Transverse colon (tissue), 4 donors: Measurements from ENCODE around the gene AGR2.

Experiments
- CTCF ChIP-seq, 5 experiments: fragments of 200-600 bp in 3 of 5; fragments of 450-650 bp in 2 of 5; sonication (generic) in 3 of 5; IDR thresholded peaks; 1 replicate in 2 of 5; 2 replicates in 3 of 5; pipeline ENCODE4 v1.5.1; 2016 to 2017; ENCODE audit warnings: antibody characterized with exemption in 5 of 5, inconsistent platforms in 3 of 5, mild to moderate bottlenecking in 2 of 5, moderate library complexity in 1 of 5
- EP300 ChIP-seq: sonication (generic); formaldehyde crosslinking; IDR thresholded peaks from one replicate; pipeline ENCODE4 v1.6.1; 2017; ENCODE audit warnings: antibody characterized with exemption, low read depth
- POLR2A ChIP-seq: fragments of 450-650 bp; IDR thresholded peaks from one replicate; pipeline ENCODE4 v1.6.1; 2016; ENCODE audit warnings: antibody characterized with exemption, mild to moderate bottlenecking, moderate library complexity
- POLR2AphosphoS5 ChIP-seq, 3 donors: sonication (generic); formaldehyde crosslinking; IDR thresholded peaks; one replicate each; pipeline ENCODE4 v1.6.1; 2016; ENCODE audit warnings: antibody characterized with exemption in 3 of 3

GRCh38 chr7:16785321-16785720 lies 19.5 kb downstream of the AGR2 start:
- TF ChIP-seq POLR2A: no peak
- TF ChIP-seq CTCF (IDR thresholded peaks at IDR 0.05): no peak
- no peak for TF ChIP-seq POLR2AphosphoS5 (IDR thresholded peaks at IDR 0.05)
- no peak for TF ChIP-seq EP300
